Measurements from ENCODE around the gene C9.

DNA sequence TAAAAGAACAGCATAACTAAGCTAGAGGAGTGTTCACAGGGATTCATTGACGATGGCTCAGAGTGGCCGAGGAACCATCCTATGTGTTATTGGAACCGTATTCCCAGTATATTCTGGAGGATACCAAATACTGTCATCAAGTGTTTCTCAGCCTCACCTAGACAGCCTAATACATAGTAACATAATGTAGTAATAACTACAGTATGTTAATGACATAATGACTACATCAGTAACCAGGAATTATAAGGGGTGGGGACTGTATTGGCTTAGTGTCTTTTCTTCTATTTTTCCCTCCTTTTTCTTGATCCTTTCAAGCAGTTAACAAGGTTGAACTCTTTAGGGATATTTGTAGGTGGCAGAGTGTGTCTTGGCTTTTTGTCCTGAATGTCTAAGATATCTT is 26.6 kb upstream of the C9 start:
- TF ChIP-seq YY1 (IDR thresholded peaks at IDR 0.05; ENCODE audit: insufficient read depth, insufficient read length) (no peak), ZNF274 (IDR thresholded peaks at IDR 0.05; ENCODE audit: low read depth, low read length) (no peak), SUZ12 (IDR thresholded peaks at IDR 0.05; ENCODE audit: extremely low read depth, insufficient read depth, insufficient read length) (no peak)
